Measurements from ENCODE around the gene UBFD1.

The UBFD1 gene

DNA sequence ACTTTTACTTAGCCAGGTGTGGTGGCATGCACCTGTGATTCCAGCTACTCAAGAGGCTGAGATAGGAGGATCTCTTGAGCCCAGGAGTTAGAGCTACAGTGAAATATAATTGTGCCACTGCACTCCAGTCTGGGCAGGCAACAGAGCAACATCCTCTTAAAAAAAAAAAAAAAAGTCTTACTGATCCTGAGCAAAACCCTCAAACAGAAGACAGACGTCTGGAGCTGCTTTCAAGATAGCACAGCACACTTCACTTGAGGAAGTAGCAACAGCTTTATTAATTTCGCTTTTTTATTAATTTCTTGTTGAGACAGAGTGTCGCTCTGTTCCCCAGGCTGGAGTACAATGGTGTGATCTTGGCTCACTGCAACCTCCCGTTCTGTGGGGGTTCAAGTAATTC is 37.0 kb upstream of the UBFD1 start:
- TF ChIP-seq SUZ12 (IDR thresholded peaks at IDR 0.05; ENCODE audit: extremely low read depth, insufficient read depth, insufficient read length) (no peak), ZNF274 (IDR thresholded peaks at IDR 0.05; ENCODE audit: low read depth, low read length) (no peak), YY1 (IDR thresholded peaks at IDR 0.05; ENCODE audit: insufficient read depth, insufficient read length) (no peak)
- no peak overlapping the region for H3K4me3 ChIP-seq (ENCODE audit: insufficient read length, low read depth)
- H3K4me1 ChIP-seq (ENCODE audit: insufficient read depth, insufficient read length): no peaks in the 10 kb centered on the region
- H3K27me3 ChIP-seq (ENCODE audit: insufficient read depth, insufficient read length): no peaks in the 10 kb centered on the region
- peaks cover 87% of the 10 kb centered on the region for H3K36me3 ChIP-seq (ENCODE audit: insufficient read depth, insufficient read length, low read length)
- DNase-seq (ENCODE audit: low read depth, low spot score): no peak
- no peak overlapping the region for H3K9ac ChIP-seq (ENCODE audit: insufficient read length, low read depth)
- no peaks in the 10 kb centered on the region for H3K9me3 ChIP-seq (ENCODE audit: insufficient read depth, low read length)

DNA sequence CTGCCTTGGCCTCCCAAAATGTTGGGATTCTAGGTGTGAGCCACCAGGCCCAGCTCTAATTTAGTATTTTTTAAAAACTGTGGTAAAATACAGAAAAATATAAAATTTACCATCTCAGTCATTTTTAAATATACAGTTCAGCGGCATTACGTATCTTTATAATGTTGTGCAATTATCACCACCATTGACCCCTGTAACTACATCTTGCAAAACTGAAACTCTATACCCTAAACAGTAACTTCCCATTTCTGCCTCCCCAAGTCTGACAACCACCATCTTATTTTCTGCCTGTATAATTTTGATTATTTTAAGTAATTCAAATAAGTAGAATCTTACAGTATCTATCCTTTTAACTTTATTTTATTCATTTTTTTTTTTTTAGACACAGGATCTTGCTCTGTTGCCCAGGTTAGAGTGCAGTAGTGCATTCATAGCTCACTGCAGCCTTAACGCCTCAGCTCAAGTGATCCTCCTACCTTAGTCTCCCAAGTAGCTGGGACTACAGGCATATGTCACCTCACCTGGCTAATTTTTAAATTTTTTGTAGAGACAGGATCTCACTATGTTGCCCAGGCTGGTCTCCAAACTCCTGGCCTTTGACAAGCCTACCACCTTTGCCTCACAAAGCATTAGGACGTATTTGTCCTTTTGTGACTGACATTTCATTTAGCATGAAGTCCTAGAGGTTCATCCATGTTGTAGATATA is 36.3 kb upstream of the UBFD1 start:
- H3K4me3 ChIP-seq (ENCODE audit: insufficient read length, low read depth): no peak overlapping the region
- no peak for TF ChIP-seq ZNF274 (IDR thresholded peaks at IDR 0.05; ENCODE audit: low read depth, low read length)
- no peak for TF ChIP-seq YY1 (IDR thresholded peaks at IDR 0.05; ENCODE audit: insufficient read depth, insufficient read length)
- TF ChIP-seq SUZ12 (IDR thresholded peaks at IDR 0.05; ENCODE audit: extremely low read depth, insufficient read depth, insufficient read length): no peak
- no peak for DNase-seq (ENCODE audit: low read depth, low spot score)

DNA sequence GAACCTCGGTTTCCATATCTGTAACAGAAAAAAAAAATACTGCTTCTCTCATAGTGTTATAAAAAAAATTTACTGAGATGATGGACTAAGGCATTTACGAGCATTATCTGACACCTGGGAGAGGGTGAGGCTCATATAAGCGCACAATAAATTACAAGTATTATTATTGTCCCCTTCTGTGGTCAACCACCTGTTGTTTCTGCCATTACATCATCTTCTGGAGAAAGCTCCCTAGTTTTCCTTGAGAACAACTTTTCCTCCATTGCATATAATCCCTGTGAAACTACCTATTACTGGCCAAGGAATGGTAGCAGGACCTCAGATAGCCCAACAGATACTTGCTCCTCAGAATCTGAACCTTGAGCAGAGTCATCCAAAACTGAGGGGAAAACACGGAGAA is 35.6 kb upstream of the UBFD1 start:
- H3K9me3 ChIP-seq (ENCODE audit: insufficient read depth, low read length): no peaks in the 10 kb centered on the region
- no peak overlapping the region for H3K4me3 ChIP-seq (ENCODE audit: insufficient read length, low read depth)
- H3K4me1 ChIP-seq (ENCODE audit: insufficient read depth, insufficient read length): no peaks in the 10 kb centered on the region
- H3K36me3 ChIP-seq (ENCODE audit: insufficient read depth, insufficient read length, low read length): peaks cover 85% of the 10 kb centered on the region
- TF ChIP-seq SUZ12 (IDR thresholded peaks at IDR 0.05; ENCODE audit: extremely low read depth, insufficient read depth, insufficient read length): no peak
- TF ChIP-seq ZNF274 (IDR thresholded peaks at IDR 0.05; ENCODE audit: low read depth, low read length): no peak
- TF ChIP-seq YY1 (IDR thresholded peaks at IDR 0.05; ENCODE audit: insufficient read depth, insufficient read length): no peak
- DNase-seq (ENCODE audit: low read depth, low spot score): no peak
- no peaks in the 10 kb centered on the region for H3K27me3 ChIP-seq (ENCODE audit: insufficient read depth, insufficient read length)
- no peak overlapping the region for H3K9ac ChIP-seq (ENCODE audit: insufficient read length, low read depth)

More for the DNA sequence above, 36.3 kb upstream of the UBFD1 start:
- H3K9ac ChIP-seq (ENCODE audit: insufficient read length, low read depth): no peak overlapping the region
- H3K4me1 ChIP-seq (ENCODE audit: insufficient read depth, insufficient read length): no peaks in the 10 kb centered on the region
- no peaks in the 10 kb centered on the region for H3K9me3 ChIP-seq (ENCODE audit: insufficient read depth, low read length)
- no peaks in the 10 kb centered on the region for H3K27me3 ChIP-seq (ENCODE audit: insufficient read depth, insufficient read length)
- H3K36me3 ChIP-seq (ENCODE audit: insufficient read depth, insufficient read length, low read length): peaks cover 85% of the 10 kb centered on the region

DNA sequence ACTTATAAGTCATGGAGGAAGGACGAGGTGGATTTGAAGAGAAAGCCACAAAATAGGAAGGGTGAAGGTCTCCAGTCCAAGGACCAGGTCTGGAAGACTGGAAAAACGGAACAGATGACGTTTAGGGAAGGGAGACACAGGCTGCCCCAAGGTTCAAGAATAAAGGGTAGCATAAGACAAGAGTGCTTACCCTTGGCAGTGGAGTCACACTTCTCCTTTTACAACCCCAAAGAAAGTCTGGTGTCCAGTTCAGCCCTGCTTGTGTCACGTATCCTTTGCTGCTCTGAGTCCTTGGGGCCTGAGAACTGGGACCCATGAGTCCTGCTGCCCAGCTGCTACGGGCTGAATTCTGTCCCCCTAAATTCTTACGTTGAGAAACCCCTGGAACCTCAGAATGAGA is 34.2 kb upstream of the UBFD1 start:
- Histone ChIP-seq H3K36me3 (ENCODE audit: insufficient read depth, insufficient read length, low read length) (peaks cover 92% of the 10 kb centered on the region), H3K4me3 (ENCODE audit: insufficient read length, low read depth) (no peak overlapping the region), H3K4me1 (ENCODE audit: insufficient read depth, insufficient read length) (peaks cover 2% of the 10 kb centered on the region), H3K9me3 (ENCODE audit: insufficient read depth, low read length) (no peaks in the 10 kb centered on the region), H3K27me3 (ENCODE audit: insufficient read depth, insufficient read length) (no peaks in the 10 kb centered on the region), H3K9ac (ENCODE audit: insufficient read length, low read depth) (no peak overlapping the region)
- TF ChIP-seq SUZ12 (IDR thresholded peaks at IDR 0.05; ENCODE audit: extremely low read depth, insufficient read depth, insufficient read length): no peak
- TF ChIP-seq YY1 (IDR thresholded peaks at IDR 0.05; ENCODE audit: insufficient read depth, insufficient read length): no peak
- no peak for TF ChIP-seq ZNF274 (IDR thresholded peaks at IDR 0.05; ENCODE audit: low read depth, low read length)
- no peak for DNase-seq (ENCODE audit: low read depth, low spot score)

DNA sequence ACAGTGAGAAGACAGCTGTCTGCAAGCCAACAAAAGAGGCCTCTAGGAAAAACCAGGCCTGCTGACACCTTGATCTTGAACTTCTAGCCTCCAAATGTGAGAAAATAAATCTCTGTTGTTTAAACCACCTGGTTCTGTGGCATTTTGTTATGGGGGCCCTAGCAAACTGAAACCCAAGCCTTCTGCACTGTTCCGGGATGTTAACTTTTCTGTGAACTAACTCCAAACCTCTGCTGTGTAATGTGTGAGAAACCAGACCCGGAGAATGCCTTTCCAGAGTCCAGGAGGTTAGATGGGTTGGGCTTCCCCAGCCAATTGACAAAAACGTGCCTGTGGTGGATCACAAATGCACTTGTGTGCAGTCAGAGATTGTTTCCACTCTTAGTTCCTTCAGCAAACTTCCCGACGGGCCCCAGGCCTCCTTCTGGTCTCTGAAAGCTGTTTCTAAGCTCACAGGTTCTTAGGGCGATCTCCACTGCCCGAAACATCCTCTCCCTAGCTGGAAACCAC is 33.6 kb upstream of the UBFD1 start:
- Histone ChIP-seq H3K4me3 (ENCODE audit: insufficient read length, low read depth) (no peak overlapping the region), H3K4me1 (ENCODE audit: insufficient read depth, insufficient read length) (peaks cover 4% of the 10 kb centered on the region), H3K36me3 (ENCODE audit: insufficient read depth, insufficient read length, low read length) (peaks cover 92% of the 10 kb centered on the region), H3K27me3 (ENCODE audit: insufficient read depth, insufficient read length) (no peaks in the 10 kb centered on the region), H3K9me3 (ENCODE audit: insufficient read depth, low read length) (no peaks in the 10 kb centered on the region), H3K9ac (ENCODE audit: insufficient read length, low read depth) (no peak overlapping the region)
- TF ChIP-seq SUZ12 (IDR thresholded peaks at IDR 0.05; ENCODE audit: extremely low read depth, insufficient read depth, insufficient read length) (no peak), YY1 (IDR thresholded peaks at IDR 0.05; ENCODE audit: insufficient read depth, insufficient read length) (no peak), ZNF274 (IDR thresholded peaks at IDR 0.05; ENCODE audit: low read depth, low read length) (no peak)
- DNase-seq (ENCODE audit: low read depth, low spot score): no peak

DNA sequence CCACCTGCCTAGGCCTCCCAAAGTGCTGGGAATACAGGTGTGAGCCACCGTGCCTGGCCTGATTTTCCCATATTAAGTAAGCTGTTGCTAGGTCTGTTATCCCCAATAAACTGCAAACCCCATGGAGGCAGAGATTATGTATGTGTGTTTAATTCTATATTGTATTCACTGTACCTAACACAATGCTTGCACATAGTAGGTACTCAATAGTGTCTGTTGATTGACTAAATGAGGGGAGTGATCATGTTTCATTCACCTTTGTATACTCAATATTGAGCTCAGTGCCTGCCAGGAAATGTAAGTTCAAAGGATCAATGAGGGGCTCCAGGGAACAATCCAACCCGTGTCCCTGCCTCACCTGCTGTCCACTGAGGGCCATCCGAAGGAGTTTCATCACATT is 32.6 kb upstream of the UBFD1 start:
- Histone ChIP-seq H3K4me1 (ENCODE audit: insufficient read depth, insufficient read length) (peaks cover 4% of the 10 kb centered on the region), H3K36me3 (ENCODE audit: insufficient read depth, insufficient read length, low read length) (peaks cover 92% of the 10 kb centered on the region), H3K9ac (ENCODE audit: insufficient read length, low read depth) (no peak overlapping the region), H3K9me3 (ENCODE audit: insufficient read depth, low read length) (no peaks in the 10 kb centered on the region), H3K27me3 (ENCODE audit: insufficient read depth, insufficient read length) (no peaks in the 10 kb centered on the region), H3K4me3 (ENCODE audit: insufficient read length, low read depth) (no peak overlapping the region)
- DNase-seq (ENCODE audit: low read depth, low spot score): no peak
- TF ChIP-seq ZNF274 (IDR thresholded peaks at IDR 0.05; ENCODE audit: low read depth, low read length): no peak
- TF ChIP-seq YY1 (IDR thresholded peaks at IDR 0.05; ENCODE audit: insufficient read depth, insufficient read length): no peak
- no peak for TF ChIP-seq SUZ12 (IDR thresholded peaks at IDR 0.05; ENCODE audit: extremely low read depth, insufficient read depth, insufficient read length)

DNA sequence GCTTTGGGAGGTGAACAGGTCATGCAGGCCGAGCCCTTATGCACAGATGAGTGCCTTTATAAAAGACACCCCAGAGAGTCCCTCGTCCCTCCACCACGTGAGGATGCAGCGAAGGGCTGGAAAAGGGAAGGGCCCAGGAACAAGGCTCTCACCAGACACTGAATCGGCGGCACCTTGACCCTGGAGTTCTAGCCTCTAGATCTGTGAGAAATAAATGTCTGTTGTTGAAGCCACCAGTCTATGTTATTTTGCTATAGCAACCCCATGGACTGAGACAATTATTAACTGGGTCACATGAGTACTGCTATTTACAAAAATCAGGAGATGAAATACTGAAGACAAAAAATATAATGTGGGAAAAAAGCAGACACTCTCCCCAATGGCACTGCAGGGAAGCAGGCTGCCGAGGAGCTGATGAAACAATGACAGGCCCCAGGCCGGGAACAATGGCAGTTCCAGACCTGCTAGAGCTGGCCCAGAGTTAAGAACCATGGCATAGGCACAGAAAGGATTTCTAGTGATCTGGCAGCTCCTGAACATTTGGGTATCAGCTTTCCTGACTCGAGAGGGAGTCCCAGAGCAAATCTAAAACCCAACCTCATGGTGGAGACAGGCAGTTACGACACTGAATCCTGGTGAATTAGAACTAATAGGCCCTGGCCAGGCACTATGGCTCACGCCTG is 29.4 kb upstream of the UBFD1 start:
- Histone ChIP-seq H3K4me3 (ENCODE audit: insufficient read length, low read depth) (no peak overlapping the region), H3K9ac (ENCODE audit: insufficient read length, low read depth) (no peak overlapping the region), H3K9me3 (ENCODE audit: insufficient read depth, low read length) (no peaks in the 10 kb centered on the region), H3K27me3 (ENCODE audit: insufficient read depth, insufficient read length) (no peaks in the 10 kb centered on the region), H3K4me1 (ENCODE audit: insufficient read depth, insufficient read length) (peaks cover 4% of the 10 kb centered on the region), H3K36me3 (ENCODE audit: insufficient read depth, insufficient read length, low read length) (peaks cover 90% of the 10 kb centered on the region)
- no peak for TF ChIP-seq YY1 (IDR thresholded peaks at IDR 0.05; ENCODE audit: insufficient read depth, insufficient read length)
- DNase-seq (ENCODE audit: low read depth, low spot score): no peak

All from NT2/D1 (cell line).